ENCODE data around the gene RHOF. TPM values are rescaled to one million over a fixed set of nuclear protein-coding genes. Genes with fewer than 3 reads are reported as not detected.

The RHOF gene
- total and polyA plus RNA-seq, 11 donors, result 18.8 to 45.2 (median 25.7) TPM

- H3K9me3 ChIP-seq, result no peaks in the 10 kb centered on the region
- H3K36me3 ChIP-seq, result peaks cover 0 to 25% (median 5%) of the 10 kb centered on the region in 9 donors
- intact Hi-C loops (cut with DNase I), result no loop called here
- peak overlapping the region in 7 of 12 donors; percentile 2 to 58 (median 34) for H3K27ac ChIP-seq
- 32 to 47% (median 42%) methylated on average over 11 to 12 of the region's 12 CpGs for WGBS, 4 donors
- H3K4me1 ChIP-seq, result peaks cover 0 to 39% (median 11%) of the 10 kb centered on the region in 12 donors
- no peak for TF ChIP-seq CTCF (IDR thresholded peaks at IDR 0.05)
- TF ChIP-seq POLR2A (IDR thresholded peaks at IDR 0.05), result no peak
- DNase-seq (peak in 1 of 5 donors; percentile 36), ATAC-seq (peak in 3 of 4 donors; percentile 15 to 38 (median 17))
- H3K4me3 ChIP-seq, result peak overlapping the region in 2 of 12 donors; percentile 3 to 9
- no peaks in the 10 kb centered on the region for H3K27me3 ChIP-seq
Measured at GRCh38 chr12:121781484-121781997, 11.9 kb downstream of the RHOF start.

- Histone ChIP-seq H3K36me3 (peaks cover 0 to 25% (median 5%) of the 10 kb centered on the region in 9 donors), H3K27me3 (no peaks in the 10 kb centered on the region), H3K27ac (no peak overlapping the region), H3K9me3 (no peaks in the 10 kb centered on the region), H3K4me3 (no peak overlapping the region), H3K4me1 (peaks cover 0 to 42% (median 13%) of the 10 kb centered on the region in 12 donors)
- TF ChIP-seq CTCF (IDR thresholded peaks at IDR 0.05), result no peak
- no peak for TF ChIP-seq POLR2A (IDR thresholded peaks at IDR 0.05)
- intact Hi-C loops (cut with DNase I), result no loop called here
- ATAC-seq, result no peak
- 86 to 96% (median 93%) methylated on average over 11 of the region's 11 CpGs for WGBS, 4 donors
- no peak for DNase-seq
Measured at GRCh38 chr12:121780429-121780828, 13.1 kb downstream of the RHOF start.

DNA sequence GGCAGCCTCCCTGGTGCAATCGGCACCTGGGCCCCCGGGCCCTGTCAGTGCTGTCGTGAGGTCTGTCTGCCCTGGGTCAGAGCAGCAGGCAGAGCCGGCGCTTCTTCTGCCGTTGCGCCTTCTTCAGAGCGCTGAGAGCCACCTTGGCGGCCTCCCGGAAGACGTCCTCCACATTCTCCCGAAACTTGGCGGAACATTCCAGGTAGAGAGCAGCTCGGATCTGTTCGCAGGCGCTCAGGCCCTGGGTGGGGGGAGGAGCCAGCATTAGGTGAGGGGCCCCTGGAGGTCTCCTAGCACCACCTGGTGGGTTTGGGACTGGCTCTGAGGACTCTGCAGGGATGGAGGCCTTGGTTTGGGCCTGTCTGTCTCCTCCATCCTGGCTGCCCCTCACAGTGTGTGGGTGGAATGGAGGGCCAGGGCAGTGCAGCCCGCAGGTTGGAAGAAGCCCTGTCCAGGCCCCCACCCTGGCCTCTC is 14.0 kb downstream of the RHOF start:
- H3K27me3 ChIP-seq, result no peaks in the 10 kb centered on the region
- intact Hi-C loops (cut with DNase I), result loop anchor here in 5 of 10 donors (5.0 kb wide), 1 partner anchor 33 kb away; no protein-coding TSS in a partner anchor
- no peak overlapping the region for H3K27ac ChIP-seq
- TF ChIP-seq POLR2A (IDR thresholded peaks at IDR 0.05) (no peak), CTCF (IDR thresholded peaks at IDR 0.05) (no peak)
- DNase-seq, result no peak
- H3K4me1 ChIP-seq, result peaks cover 0 to 34% (median 13%) of the 10 kb centered on the region in 12 donors
- no peak for ATAC-seq
- H3K4me3 ChIP-seq, result no peak overlapping the region
- 91 to 97% (median 93%) methylated on average over 12 to 17 of the region's 17 CpGs for WGBS, 4 donors
- no peaks in the 10 kb centered on the region for H3K9me3 ChIP-seq
- peaks cover 0 to 25% (median 5%) of the 10 kb centered on the region in 9 donors for H3K36me3 ChIP-seq

DNA sequence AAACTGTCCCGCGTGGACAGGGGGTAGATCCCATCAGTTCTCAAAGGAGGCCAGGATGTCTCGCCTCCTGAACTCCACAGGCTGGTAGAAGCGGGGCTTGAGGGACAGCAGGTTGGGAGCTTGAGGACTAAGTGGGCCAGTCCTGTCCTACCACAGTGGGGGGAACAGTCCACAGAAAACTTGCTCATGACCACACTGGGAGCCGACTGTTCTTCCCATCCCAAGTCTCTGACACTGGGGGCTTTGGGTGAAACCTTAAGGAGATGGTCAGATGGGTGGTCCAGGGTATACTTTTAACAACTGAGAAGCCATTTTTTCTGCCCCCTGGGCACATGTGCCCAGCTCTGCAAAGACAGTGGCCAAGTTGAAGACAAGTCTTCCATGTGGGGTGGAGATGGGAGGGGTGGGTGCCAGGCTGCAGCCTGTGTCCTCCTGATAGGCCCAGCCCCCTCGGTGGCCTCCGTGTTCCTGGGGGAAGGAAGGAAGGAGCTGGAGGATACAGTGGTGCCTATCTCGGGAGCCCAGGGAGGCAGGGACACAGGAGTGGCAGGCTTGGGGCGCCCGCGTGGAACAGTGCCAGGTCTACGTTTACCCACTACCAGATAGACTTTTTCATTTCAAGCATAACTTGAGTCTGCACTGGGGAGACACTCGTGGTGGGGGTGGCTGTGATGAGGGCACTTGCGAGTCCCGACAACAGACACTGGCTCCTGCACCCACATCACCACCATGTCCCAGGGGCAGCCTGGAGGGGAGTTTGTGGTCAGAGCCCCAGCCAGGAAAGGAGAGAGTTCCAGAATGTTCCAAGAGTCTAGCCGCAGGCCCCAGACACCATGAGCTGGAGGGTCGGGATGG is 14.7 kb downstream of the RHOF start:
- peaks cover 0 to 25% (median 5%) of the 10 kb centered on the region in 9 donors for H3K36me3 ChIP-seq
- 78 to 83% (median 80%) methylated on average over 10 to 17 of the region's 17 CpGs for WGBS, 4 donors
- ATAC-seq, result no peak
- intact Hi-C loops (cut with DNase I), result loop anchor here in 5 of 10 donors (5.0 kb wide), 1 partner anchor 34 kb away; no protein-coding TSS in a partner anchor
- no peak overlapping the region for H3K27ac ChIP-seq
- DNase-seq, result no peak
- no peaks in the 10 kb centered on the region for H3K9me3 ChIP-seq
- peaks cover 0 to 30% (median 15%) of the 10 kb centered on the region in 12 donors for H3K4me1 ChIP-seq
- TF ChIP-seq POLR2A (IDR thresholded peaks at IDR 0.05), result no peak
- TF ChIP-seq CTCF (IDR thresholded peaks at IDR 0.05), result no peak
- no peak overlapping the region for H3K4me3 ChIP-seq
- no peaks in the 10 kb centered on the region for H3K27me3 ChIP-seq

Measured in heart left ventricle (tissue), 16 donors.